IPS DF 6.9 (cell line): Measurements from ENCODE around the gene GMIP.
"Not testable (repeated sequence)": the region's sequence is repeated elsewhere in the genome, so short reads cannot be mapped to it uniquely, and the experiment has no call there.

Source experiments
- DNase-seq: peaks from one replicate; pipeline ENCODE4 v3.0.0-alpha.2; 2013; ENCODE audit warnings: low read depth, low spot score
- H3K27ac ChIP-seq: one replicate; pipeline ENCODE4 v1.5.1; 2013; ENCODE audit warnings: low read length, control low read depth
- H3K27me3 ChIP-seq: 2 replicates; pipeline ENCODE4 v1.6.1; 2013; ENCODE audit warnings: mild to moderate bottlenecking, low read length; ENCODE audit not compliant: control insufficient read depth, insufficient read depth
- H3K36me3 ChIP-seq: 2 replicates; pipeline ENCODE4 v1.6.1; 2013; ENCODE audit warnings: low read length; ENCODE audit not compliant: control insufficient read depth, insufficient read depth
- H3K4me1 ChIP-seq: 2 replicates; pipeline ENCODE4 v1.6.1; 2013; ENCODE audit warnings: low read length; ENCODE audit not compliant: control insufficient read depth, insufficient read depth
- H3K4me3 ChIP-seq: 2 replicates; pipeline ENCODE4 v1.5.1; 2013; ENCODE audit warnings: mild to moderate bottlenecking, low read length
- H3K9me3 ChIP-seq: 2 replicates; pipeline ENCODE4 v1.6.1; 2013; ENCODE audit warnings: low read length, inconsistent platforms; ENCODE audit not compliant: control insufficient read depth, insufficient read depth
- WGBS: extraction: QIAGEN DNeasy Blood & Tissue Kit; methylation state at CpG from one replicate; pipeline ENCODE4 v1.1.7; 2013; ENCODE audit warnings: mixed read lengths, missing lambda C conversion rate; ENCODE audit not compliant: insufficient read length, insufficient coverage; 5-methylcytosine and 5-hydroxymethylcytosine counted together

The GMIP gene

GRCh38 chr19:19606686-19607085 is 36.8 kb downstream of the GMIP start:
- not testable (repeated sequence) for H3K4me3 ChIP-seq, H3K9me3 ChIP-seq, H3K36me3 ChIP-seq, DNase-seq, H3K27me3 ChIP-seq, H3K27ac ChIP-seq, H3K4me1 ChIP-seq
- no CpG with 5 or more reads among the region's 8 CpGs for WGBS

- no peak overlapping the region for H3K4me3 ChIP-seq
- no peaks in the 10 kb centered on the region for H3K36me3 ChIP-seq
- WGBS = no CpG with 5 or more reads among the region's 1 CpG
- no peaks in the 10 kb centered on the region for H3K9me3 ChIP-seq
- 0 out of 2 replicates have a peak, but pooled peaks cover 1% of the 10 kb centered on the region for H3K4me1 ChIP-seq
- H3K27me3 ChIP-seq = no peaks in the 10 kb centered on the region
- no peak overlapping the region for H3K27ac ChIP-seq
- DNase-seq = no peak
Observed at GRCh38 chr19:19606021-19606420, 37.4 kb downstream of the GMIP start.

- Histone ChIP-seq H3K4me1 (0 out of 2 replicates have a peak, but pooled peaks cover 1% of the 10 kb centered on the region), H3K27ac (no peak overlapping the region), H3K4me3 (no peak overlapping the region), H3K27me3 (no peaks in the 10 kb centered on the region; the same call in 1 of the 2 replicates), H3K9me3 (no peaks in the 10 kb centered on the region), H3K36me3 (no peaks in the 10 kb centered on the region)
- DNase-seq = no peak
- WGBS = no CpG with 5 or more reads among the region's 3 CpGs
Observed at GRCh38 chr19:19602713-19603324, 40.6 kb downstream of the GMIP start.

- Histone ChIP-seq H3K36me3 (no peaks in the 10 kb centered on the region), H3K4me3 (no peak overlapping the region), H3K4me1 (0 out of 2 replicates have a peak, but pooled peaks cover 1% of the 10 kb centered on the region), H3K27ac (no peak overlapping the region), H3K27me3 (no peaks in the 10 kb centered on the region; the same call in 1 of the 2 replicates), H3K9me3 (no peaks in the 10 kb centered on the region)
- WGBS = no CpG with 5 or more reads among the region's 9 CpGs
- DNase-seq = no peak
Observed at GRCh38 chr19:19602136-19602712, 41.2 kb downstream of the GMIP start.

GRCh38 chr19:19600793-19601330 is 42.6 kb downstream of the GMIP start:
- no peak overlapping the region for H3K4me3 ChIP-seq

GRCh38 chr19:19598728-19599451 is 44.6 kb downstream of the GMIP start:
- H3K4me1 ChIP-seq, H3K27ac ChIP-seq, DNase-seq, H3K36me3 ChIP-seq, H3K4me3 ChIP-seq, H3K27me3 ChIP-seq, H3K9me3 ChIP-seq: not testable (repeated sequence)
- WGBS = no CpG with 5 or more reads among the region's 20 CpGs

More at GRCh38 chr19:19600793-19601330, 42.6 kb downstream of the GMIP start:
- H3K27me3 ChIP-seq = no peaks in the 10 kb centered on the region; the same call in 1 of the 2 replicates
- DNase-seq = no peak
- no CpG with 5 or more reads among the region's 1 CpG for WGBS
- H3K27ac ChIP-seq = no peak overlapping the region
- H3K4me1 ChIP-seq = 0 out of 2 replicates have a peak, but pooled peaks cover 1% of the 10 kb centered on the region
- H3K9me3 ChIP-seq = no peaks in the 10 kb centered on the region
- H3K36me3 ChIP-seq = no peaks in the 10 kb centered on the region

GRCh38 chr19:19597809-19598306 is 45.6 kb downstream of the GMIP start:
- Histone ChIP-seq H3K9me3 (no peaks in the 10 kb centered on the region), H3K4me3 (no peak overlapping the region), H3K27ac (no peak overlapping the region), H3K4me1 (0 out of 2 replicates have a peak, but pooled peaks cover 1% of the 10 kb centered on the region), H3K36me3 (no peaks in the 10 kb centered on the region), H3K27me3 (no peaks in the 10 kb centered on the region; the same call in 1 of the 2 replicates)
- WGBS = no CpG with 5 or more reads among the region's 8 CpGs
- no peak for DNase-seq

GRCh38 chr19:19595171-19595701 is 48.2 kb downstream of the GMIP start:
- WGBS = no CpG with 5 or more reads among the region's 8 CpGs
- H3K4me3 ChIP-seq = no peak overlapping the region
- no peaks in the 10 kb centered on the region for H3K36me3 ChIP-seq
- DNase-seq = no peak
- no peak overlapping the region for H3K27ac ChIP-seq
- no peaks in the 10 kb centered on the region for H3K9me3 ChIP-seq
- no peaks in the 10 kb centered on the region for H3K27me3 ChIP-seq
- H3K4me1 ChIP-seq = peaks cover 3% of the 10 kb centered on the region; the same call in 1 of the 2 replicates

GRCh38 chr19:19594381-19594780 is 49.1 kb downstream of the GMIP start:
- WGBS = no CpG with 5 or more reads among the region's 4 CpGs
- no peak overlapping the region for H3K27ac ChIP-seq
- peaks cover 3% of the 10 kb centered on the region; the same call in 1 of the 2 replicates for H3K4me1 ChIP-seq

GRCh38 chr19:19592690-19593089 is 50.8 kb downstream of the GMIP start:
- H3K27ac ChIP-seq = no peak overlapping the region
- no peak overlapping the region for H3K4me3 ChIP-seq
- no peak for DNase-seq
- no peaks in the 10 kb centered on the region for H3K9me3 ChIP-seq
- WGBS = no CpG with 5 or more reads among the region's 10 CpGs
- H3K4me1 ChIP-seq = peaks cover 3% of the 10 kb centered on the region; the same call in 1 of the 2 replicates
- no peaks in the 10 kb centered on the region for H3K27me3 ChIP-seq
- H3K36me3 ChIP-seq = no peaks in the 10 kb centered on the region

More at GRCh38 chr19:19594381-19594780, 49.1 kb downstream of the GMIP start:
- Histone ChIP-seq H3K4me3 (no peak overlapping the region), H3K36me3 (no peaks in the 10 kb centered on the region), H3K9me3 (no peaks in the 10 kb centered on the region), H3K27me3 (no peaks in the 10 kb centered on the region)
- DNase-seq = no peak
